ENCODE measurements around the gene UGT1A9. TPM values are rescaled to one million over a fixed set of nuclear protein-coding genes. Genes with fewer than 3 reads are reported as not detected.

Gene UGT1A9
- total RNA-seq, 1 experiment from 2014 or later, result 0.07 TPM

DNA sequence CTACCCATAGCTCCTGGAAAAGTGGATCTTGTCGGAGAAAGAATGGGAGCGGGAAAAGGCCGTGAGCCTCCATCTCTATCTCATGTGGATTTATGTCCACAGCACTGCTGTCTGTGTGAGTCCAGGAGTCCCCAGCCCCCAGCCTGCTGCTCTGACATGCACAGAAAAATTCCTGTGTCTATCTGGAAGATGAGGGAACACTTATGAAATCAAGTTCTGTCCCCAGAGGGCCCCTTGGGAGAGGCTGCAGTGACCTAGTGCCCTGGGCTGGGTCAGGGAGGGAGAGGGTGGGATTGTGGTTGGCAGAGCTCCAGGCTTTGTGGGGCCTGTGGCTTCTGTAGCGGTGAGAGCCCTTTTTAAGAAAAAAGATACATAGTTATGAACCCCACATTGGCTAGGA is 145.1 kb downstream of the UGT1A9 start:
- no peak for DNase-seq (ENCODE audit: low read depth)

DNA sequence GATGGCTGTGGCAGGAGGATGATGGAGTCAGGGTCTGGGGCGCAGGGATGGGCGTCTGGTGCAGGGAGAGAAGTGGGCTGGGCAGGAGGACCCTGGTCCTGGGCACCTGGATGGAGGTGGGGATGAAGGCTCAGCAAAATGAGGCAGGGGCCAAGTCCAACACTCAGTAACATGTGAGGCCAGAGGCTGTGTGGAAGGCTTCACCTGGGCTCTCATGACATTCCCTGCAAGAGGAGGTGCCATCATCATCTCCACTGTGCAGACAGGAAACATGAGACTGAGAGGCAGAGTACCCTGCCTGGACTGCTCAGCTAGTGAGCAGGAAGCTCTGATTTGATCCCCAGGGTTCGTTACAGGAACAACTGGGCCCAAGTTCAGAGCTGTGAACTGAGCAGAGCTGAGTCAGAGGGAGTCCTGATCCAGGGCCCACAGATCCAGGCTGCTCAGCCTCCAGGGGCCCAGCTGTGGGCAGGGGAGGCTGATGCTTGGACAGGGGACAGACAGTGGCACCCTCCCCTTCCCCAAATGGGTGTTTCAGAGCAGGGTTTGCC is 145.7 kb downstream of the UGT1A9 start:
- no peak for DNase-seq (ENCODE audit: low read depth)

DNA sequence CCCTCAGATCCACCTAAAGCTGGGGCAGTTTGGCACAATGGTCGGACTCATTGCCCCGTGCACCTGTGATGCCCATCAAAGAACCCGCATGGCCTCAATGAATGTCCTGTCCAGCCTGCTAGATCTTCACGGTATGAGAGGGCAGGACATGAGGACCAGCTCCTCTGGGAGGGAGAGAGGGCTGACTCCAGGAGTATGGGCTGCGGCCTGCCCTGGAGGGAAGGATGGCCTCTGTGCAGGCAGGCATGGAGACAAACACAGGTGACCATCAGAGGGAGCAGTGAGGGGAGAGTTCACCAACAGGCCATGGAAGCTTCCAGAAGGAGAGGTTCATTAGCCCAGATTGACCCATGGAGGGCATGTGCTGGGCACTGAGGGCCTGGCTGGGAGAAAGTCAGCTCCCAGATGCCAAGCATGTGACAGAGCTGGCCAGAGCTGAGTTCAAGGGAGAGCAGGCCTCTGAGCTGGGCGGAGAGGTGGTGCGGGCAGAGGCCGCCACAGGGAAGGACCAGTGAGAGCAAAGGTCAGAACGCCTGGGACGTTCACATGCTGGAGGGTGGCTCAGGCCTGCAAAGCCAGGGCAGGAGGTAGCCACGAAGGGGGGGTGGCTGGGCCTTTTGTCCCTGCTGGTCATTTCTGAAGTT is 146.4 kb downstream of the UGT1A9 start:
- DNase-seq (ENCODE audit: low read depth), result no peak

DNA sequence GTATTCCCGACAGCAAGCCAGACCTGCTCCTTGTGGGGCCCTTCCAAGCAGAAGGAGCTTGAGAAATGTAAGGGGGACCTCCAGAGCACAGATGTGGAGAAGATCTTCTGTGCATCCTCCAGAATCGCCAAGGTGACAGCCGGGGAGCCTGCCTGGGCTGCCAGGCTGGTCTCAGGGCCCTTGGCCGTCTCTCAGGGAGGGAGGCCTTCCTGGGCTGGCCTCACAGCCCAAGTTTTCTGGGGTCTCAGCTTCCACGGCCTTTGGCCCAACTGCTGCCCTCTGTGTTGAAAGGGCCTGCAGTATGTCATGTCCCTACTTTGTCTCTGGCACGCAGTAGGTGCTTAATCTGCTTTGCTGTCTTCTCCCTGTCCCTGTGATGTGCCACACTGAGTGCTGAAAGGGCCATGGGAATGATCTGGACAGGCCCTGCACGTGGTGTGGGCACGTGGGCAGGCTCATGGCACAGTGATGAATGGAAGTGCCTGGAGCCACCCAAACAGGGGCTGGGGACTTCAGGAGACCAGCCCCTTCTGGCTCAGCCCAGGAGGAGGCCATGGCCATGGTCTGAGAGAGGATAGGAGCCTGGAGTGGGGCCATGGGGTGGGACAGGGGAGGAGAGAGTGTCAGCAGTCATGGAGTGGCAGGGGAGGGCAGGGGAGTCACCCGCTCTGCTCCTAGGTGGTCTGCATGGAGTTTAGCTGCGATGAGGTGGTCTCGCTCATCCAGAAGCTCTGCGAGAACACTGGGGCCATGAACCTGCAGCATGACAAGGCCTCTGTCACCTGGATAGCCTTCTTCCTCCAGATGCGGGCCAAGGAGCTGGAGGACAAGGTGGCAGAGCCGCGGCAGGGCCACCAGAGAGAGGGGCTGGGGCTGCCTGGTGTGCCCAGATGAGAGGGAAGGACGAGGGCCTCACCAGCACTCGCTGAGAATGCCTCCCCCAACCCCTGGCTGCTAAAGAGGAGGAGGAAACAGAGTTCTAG is 147.2 kb downstream of the UGT1A9 start:
- no peak for DNase-seq (ENCODE audit: low read depth)

DNA sequence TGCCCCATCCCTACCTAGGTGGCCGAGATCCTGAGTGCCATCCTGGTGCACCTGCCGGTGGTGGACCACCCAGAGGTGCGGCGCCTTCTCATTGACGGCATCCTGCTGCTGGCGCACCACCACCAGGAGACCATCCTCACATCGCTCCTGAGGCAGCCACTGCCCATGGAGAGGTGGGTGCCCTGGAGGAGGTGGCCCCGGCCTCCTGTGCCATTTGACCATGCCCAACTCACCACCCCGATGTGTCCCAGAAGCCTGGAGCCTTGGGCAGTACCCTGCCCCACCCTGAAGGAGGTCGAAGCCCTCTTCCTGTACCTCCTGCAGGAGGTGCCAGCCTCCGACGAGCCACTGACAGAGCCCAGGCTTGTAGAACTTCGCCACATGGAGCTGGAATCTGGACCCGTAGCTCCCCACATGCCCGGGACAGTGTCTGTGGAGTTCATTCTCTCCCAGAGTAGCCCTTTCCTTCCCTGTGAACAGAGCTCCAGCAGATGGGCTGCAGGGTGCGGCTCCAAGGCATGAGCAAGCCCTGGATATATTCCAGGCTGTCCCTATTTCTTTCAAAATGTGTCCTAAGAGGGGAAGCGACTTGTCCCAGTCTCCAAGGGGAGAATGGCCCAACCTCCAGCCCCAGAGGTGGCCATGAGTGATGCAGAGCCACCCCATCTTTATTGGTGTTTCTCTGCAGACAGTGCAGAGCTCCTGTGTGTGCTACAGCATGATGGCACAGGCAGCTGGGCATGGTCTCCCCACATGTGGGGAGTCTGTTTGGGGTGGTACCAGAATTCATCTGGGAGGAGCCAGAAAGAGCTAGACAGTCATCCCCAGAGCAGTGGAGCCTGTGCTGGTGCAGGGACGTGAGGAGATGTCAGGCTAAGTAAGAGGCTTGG is 148.4 kb downstream of the UGT1A9 start:
- DNase-seq (ENCODE audit: low read depth), result no peak

DNA sequence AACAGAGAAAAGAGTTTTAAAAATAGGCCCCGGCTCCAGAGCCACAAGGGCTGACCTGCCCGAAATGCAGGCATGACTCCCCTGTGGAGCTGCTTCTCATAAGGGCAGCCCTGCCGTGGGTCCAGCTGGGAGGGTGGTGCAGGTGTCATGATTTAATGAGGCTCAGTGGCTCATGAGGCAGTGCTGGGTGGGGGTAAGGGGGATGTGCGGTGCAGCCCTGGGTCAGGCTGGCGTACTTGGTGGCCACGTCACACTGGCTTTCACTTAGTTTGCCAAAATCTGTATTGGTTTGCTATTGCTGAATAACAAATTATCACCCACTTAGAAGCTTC is 149.0 kb downstream of the UGT1A9 start:
- no peak for DNase-seq (ENCODE audit: low read depth)

DNA sequence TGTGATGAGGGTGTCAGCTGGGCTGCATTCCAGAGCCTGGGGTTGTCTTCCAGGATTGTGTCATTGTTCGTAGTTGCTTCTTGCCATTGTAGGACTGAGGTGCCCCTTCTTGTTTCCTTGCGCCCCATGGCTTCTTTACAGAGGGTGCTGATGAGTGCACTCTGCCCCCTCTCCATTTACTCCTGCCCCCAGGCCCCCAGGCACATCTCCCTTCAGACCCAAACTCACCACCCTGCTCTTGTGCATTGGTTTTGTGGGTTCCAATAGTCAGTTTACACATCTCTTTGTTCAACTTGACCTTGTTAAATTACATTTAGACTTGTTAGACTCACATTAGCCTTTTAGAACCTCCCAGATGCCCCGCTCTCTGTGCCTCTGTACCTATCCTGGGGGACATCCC is 149.5 kb downstream of the UGT1A9 start:
- DNase-seq (ENCODE audit: low read depth), result no peak

DNA sequence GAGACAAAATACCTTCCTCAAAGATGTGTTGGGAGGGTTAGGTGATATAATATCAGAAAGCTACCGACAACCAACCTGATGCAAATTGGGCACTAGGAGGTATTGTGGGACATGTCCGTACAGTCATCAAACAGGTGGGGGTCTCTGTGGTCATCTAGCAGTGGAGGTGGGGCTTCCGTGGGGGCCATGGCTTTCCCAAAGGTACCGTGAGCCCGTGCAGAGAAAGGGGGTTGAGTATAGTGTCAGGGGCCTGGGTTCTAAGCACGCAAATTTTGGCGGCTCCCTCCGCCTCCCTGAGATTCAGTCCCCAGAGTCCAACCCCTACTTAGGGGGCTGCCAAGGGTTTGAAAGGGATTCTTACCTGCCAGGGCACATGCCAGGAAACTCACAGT is 150.0 kb downstream of the UGT1A9 start:
- no peak for DNase-seq (ENCODE audit: low read depth)

DNA sequence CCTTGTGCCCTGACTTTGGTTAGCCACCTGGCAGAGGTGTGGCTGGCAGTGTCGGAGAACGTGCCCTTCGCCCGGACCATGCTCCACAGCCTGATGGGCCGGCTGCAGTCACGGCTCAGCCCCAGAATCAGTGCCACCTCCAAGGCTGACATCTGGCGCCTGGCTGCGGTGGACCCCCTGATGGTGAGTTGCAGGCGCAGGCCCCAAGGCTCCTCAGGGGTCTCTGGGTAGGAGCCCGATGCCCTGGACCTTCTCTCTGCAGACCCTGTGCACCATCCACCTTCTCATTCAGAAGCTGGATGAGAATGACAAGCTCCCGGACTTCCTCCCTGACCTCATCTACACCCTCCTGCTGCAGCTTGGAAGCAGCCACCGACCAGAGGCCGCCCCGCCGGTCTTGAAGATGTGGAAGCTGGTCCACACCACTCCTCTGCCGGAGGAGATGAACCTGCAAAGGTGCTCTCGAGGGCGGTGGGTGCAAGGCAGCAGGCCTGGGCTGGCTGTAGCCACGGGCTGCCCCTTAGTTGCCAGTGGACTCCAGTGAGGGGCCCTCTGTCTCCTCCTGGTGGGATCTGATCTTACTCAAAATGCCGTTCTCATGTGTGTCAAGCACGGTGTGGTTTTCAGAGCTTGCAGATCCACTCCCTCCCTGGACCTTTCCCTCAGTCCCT is 150.5 kb downstream of the UGT1A9 start:
- no peak for DNase-seq (ENCODE audit: low read depth)

Other genes starting within 250 kb of the UGT1A9 start
- gene USP40, start 105.1 kb upstream of the UGT1A9 start, total RNA-seq (2014; rRNA removed; shearing (Covaris generic)), result 11.8 and 21.2 TPM in 2 replicates
- gene UGT1A8, start 54.3 kb upstream of the UGT1A9 start, total RNA-seq (2014; rRNA removed; shearing (Covaris generic)), result not detected in 2 replicates
- not detected in 2 replicates for gene UGT1A10, start 35.5 kb upstream of the UGT1A9 start, total RNA-seq (2014; rRNA removed; shearing (Covaris generic))
- not detected in 2 replicates for gene UGT1A7, start 10.0 kb downstream of the UGT1A9 start, total RNA-seq (2014; rRNA removed; shearing (Covaris generic))
- 0.54 TPM in 1 of 2 replicates, not detected in the other for gene UGT1A6, start 21.0 kb downstream of the UGT1A9 start, total RNA-seq (2014; rRNA removed; shearing (Covaris generic))
- not detected in 2 replicates for gene UGT1A5, start 41.0 kb downstream of the UGT1A9 start, total RNA-seq (2014; rRNA removed; shearing (Covaris generic))
- gene UGT1A4, start 46.8 kb downstream of the UGT1A9 start, total RNA-seq (2014; rRNA removed; shearing (Covaris generic)), result not detected in 2 replicates
- gene UGT1A3, start 57.1 kb downstream of the UGT1A9 start, total RNA-seq (2014; rRNA removed; shearing (Covaris generic)), result not detected in 2 replicates
- not detected in 2 replicates for gene UGT1A1, start 88.4 kb downstream of the UGT1A9 start, total RNA-seq (2014; rRNA removed; shearing (Covaris generic))
- not detected in 2 replicates for gene MROH2A, start 106.4 kb downstream of the UGT1A9 start, total RNA-seq (2014; rRNA removed; shearing (Covaris generic))
- 58.4 and 80.4 TPM in 2 replicates for gene HJURP, start 182.6 kb downstream of the UGT1A9 start, total RNA-seq (2014; rRNA removed; shearing (Covaris generic))
- gene TRPM8, start 245.5 kb downstream of the UGT1A9 start, total RNA-seq (2014; rRNA removed; shearing (Covaris generic)), result 1.9 and 4.2 TPM in 2 replicates

All from M059J (cell line).